Loucy (cell line): ENCODE measurements around the gene PLSCR1.

ENCODE experiments used
- H2AFZ ChIP-seq: fragments of 200-600 bp; sonication (generic); 2 replicates; pipeline ENCODE4 v1.6.0; 2016; ENCODE audit warnings: antibody characterized with exemption, mild to moderate bottlenecking, low read length, moderate library complexity
- H3F3A ChIP-seq: fragments of 200-600 bp; 2 replicates; pipeline ENCODE4 v1.6.0; 2016; ENCODE audit warnings: antibody characterized with exemption, low read depth, mild to moderate bottlenecking
- H3K27me3 ChIP-seq: fragments of 200-600 bp; sonication (generic); 2 replicates; pipeline ENCODE4 v1.6.1; 2014; ENCODE audit warnings: low read length, mild to moderate bottlenecking; ENCODE audit not compliant: insufficient read depth, poor library complexity, severe bottlenecking
- H3K36me3 ChIP-seq: fragments of 200-600 bp; sonication (generic); 2 replicates; pipeline ENCODE4 v1.6.1; 2016; ENCODE audit warnings: low read length; ENCODE audit not compliant: insufficient read depth
- H3K4me1 ChIP-seq: fragments of 200-600 bp; sonication (generic); 2 replicates; pipeline ENCODE4 v1.5.1; 2014; ENCODE audit warnings: low read length, mild to moderate bottlenecking; ENCODE audit not compliant: insufficient read depth, poor library complexity, severe bottlenecking
- H3K4me2 ChIP-seq: fragments of 200-600 bp; sonication (generic); 2 replicates; pipeline ENCODE4 v1.6.0; 2014; ENCODE audit warnings: antibody characterized with exemption, low read length, low read depth, mild to moderate bottlenecking; ENCODE audit not compliant: poor library complexity, severe bottlenecking
- H3K4me3 ChIP-seq: fragments of 200-600 bp; sonication (generic); 2 replicates; pipeline ENCODE4 v1.5.1; 2014; ENCODE audit warnings: low read length, mild to moderate bottlenecking, mixed read lengths; ENCODE audit not compliant: poor library complexity, severe bottlenecking
- H3K79me2 ChIP-seq: fragments of 200-600 bp; sonication (generic); 2 replicates; pipeline ENCODE4 v1.6.1; 2014; ENCODE audit warnings: low read length; ENCODE audit not compliant: insufficient read depth
- H3K9ac ChIP-seq: fragments of 200-600 bp; sonication (generic); 2 replicates; pipeline ENCODE4 v1.6.0; 2014; ENCODE audit warnings: mild to moderate bottlenecking, low read depth, low read length, moderate library complexity; ENCODE audit not compliant: poor library complexity, severe bottlenecking
- H3K9me2 ChIP-seq: fragments of 200-600 bp; sonication (generic); replicated peaks from 2 replicates; pipeline ENCODE4 v1.6.1; 2016; ENCODE audit warnings: low read depth, low read length, mixed read lengths
- H3K9me3 ChIP-seq: fragments of 200-600 bp; sonication (generic); 2 replicates; pipeline ENCODE4 v1.6.1; 2014; ENCODE audit warnings: mild to moderate bottlenecking, antibody characterized with exemption, low read length, low read depth; ENCODE audit not compliant: insufficient read depth
- H4K20me1 ChIP-seq: fragments of 200-600 bp; sonication (generic); 2 replicates; pipeline ENCODE4 v1.6.0; 2014; ENCODE audit warnings: antibody characterized with exemption, low read length, mild to moderate bottlenecking; ENCODE audit not compliant: insufficient read depth, poor library complexity, severe bottlenecking
- CTCF ChIP-seq: fragments of 200-600 bp; sonication (generic); conservative IDR thresholded peaks from 2 replicates; pipeline ENCODE4 v1.5.1; 2014; ENCODE audit warnings: mild to moderate bottlenecking, antibody characterized with exemption, low read length
- EZH2phosphoT487 ChIP-seq: fragments of 200-600 bp; IDR thresholded peaks from 2 replicates; pipeline ENCODE4 v1.6.1; 2018; ENCODE audit warnings: antibody characterized with exemption, mild to moderate bottlenecking, moderate library complexity, borderline replicate concordance

Gene PLSCR1

GRCh38 chr3:146502887-146503460, 41.4 kb downstream of the PLSCR1 start:
- H3K27me3 ChIP-seq, result no peaks in the 10 kb centered on the region
- H3K4me1 ChIP-seq, result no peaks in the 10 kb centered on the region
- no peak overlapping the region for H3K4me2 ChIP-seq
- H3K79me2 ChIP-seq, result no peaks in the 10 kb centered on the region
- H3K9me3 ChIP-seq, result no peaks in the 10 kb centered on the region
- no peaks in the 10 kb centered on the region for H3K9me2 ChIP-seq
- no peaks in the 10 kb centered on the region for H4K20me1 ChIP-seq
- no peaks in the 10 kb centered on the region for H3F3A ChIP-seq
- no peak for TF ChIP-seq EZH2phosphoT487
- no peak for TF ChIP-seq CTCF
- no peaks in the 10 kb centered on the region for H3K36me3 ChIP-seq
- no peak overlapping the region for H2AFZ ChIP-seq
- no peak overlapping the region for H3K9ac ChIP-seq
- H3K4me3 ChIP-seq, result no peak overlapping the region

GRCh38 chr3:146501752-146502151, 42.7 kb downstream of the PLSCR1 start:
- no peak overlapping the region for H3K4me2 ChIP-seq
- no peaks in the 10 kb centered on the region for H3K36me3 ChIP-seq
- H3K4me3 ChIP-seq, result no peak overlapping the region
- H2AFZ ChIP-seq, result no peak overlapping the region
- no peaks in the 10 kb centered on the region for H3K9me3 ChIP-seq
- no peaks in the 10 kb centered on the region for H3K79me2 ChIP-seq
- H3F3A ChIP-seq, result no peaks in the 10 kb centered on the region
- no peaks in the 10 kb centered on the region for H3K9me2 ChIP-seq
- peaks cover 2% of the 10 kb centered on the region for H3K4me1 ChIP-seq
- H3K27me3 ChIP-seq, result no peaks in the 10 kb centered on the region
- TF ChIP-seq CTCF, result no peak
- no peak for TF ChIP-seq EZH2phosphoT487
- H3K9ac ChIP-seq, result no peak overlapping the region
- H4K20me1 ChIP-seq, result no peaks in the 10 kb centered on the region

GRCh38 chr3:146499701-146500100, 44.7 kb downstream of the PLSCR1 start:
- TF ChIP-seq EZH2phosphoT487 (no peak), CTCF (no peak)
- H3K4me1 ChIP-seq, result peaks cover 4% of the 10 kb centered on the region

More at GRCh38 chr3:146499701-146500100, 44.7 kb downstream of the PLSCR1 start:
- H3K4me2 ChIP-seq, result no peak overlapping the region
- H3K36me3 ChIP-seq, result no peaks in the 10 kb centered on the region
- no peaks in the 10 kb centered on the region for H4K20me1 ChIP-seq
- H3F3A ChIP-seq, result no peaks in the 10 kb centered on the region
- H3K79me2 ChIP-seq, result no peaks in the 10 kb centered on the region
- H3K27me3 ChIP-seq, result no peaks in the 10 kb centered on the region
- no peaks in the 10 kb centered on the region for H3K9me3 ChIP-seq
- no peak overlapping the region for H2AFZ ChIP-seq
- H3K4me3 ChIP-seq, result no peak overlapping the region
- no peak overlapping the region for H3K9ac ChIP-seq
- no peaks in the 10 kb centered on the region for H3K9me2 ChIP-seq
